K562 (cell line): ENCODE results near the gene PGS1.

ENCODE experiments used
- CTCF ChIP-seq, 3 experiments: IDR thresholded peaks in 2 of 3; conservative IDR thresholded peaks in 1 of 3; 2 replicates each; pipeline ENCODE4 v1.5.1; 2011 to 2012; ENCODE audit warnings: low read length in 3 of 3, mild to moderate bottlenecking in 3 of 3, control low read depth in 2 of 3, improper control_type of control experiment in 1 of 3, inconsistent platforms in 1 of 3, low read depth in 1 of 3, mixed read lengths in 1 of 3, moderate library complexity in 1 of 3; ENCODE audit not compliant: insufficient read depth in 2 of 3
- ETV1 ChIP-seq: fragments of 450-650 bp; conservative IDR thresholded peaks from 2 replicates; pipeline ENCODE4 v1.6.1; 2016; ENCODE audit warnings: missing genetic modification characterization, control low read depth, low read depth, missing compliant biosample characterization
- MTA2 ChIP-seq: fragments of 450-650 bp; IDR thresholded peaks from 2 replicates; pipeline ENCODE4 v1.6.1; 2016; ENCODE audit warnings: low read depth
- SRF ChIP-seq, 2 experiments: fragments of 250-450, 450-650 bp in 1 of 2; sonication (Bioruptor Pico) in 1 of 2; sonication (generic) in 1 of 2; formaldehyde crosslinking; IDR thresholded peaks; 2 replicates each; pipeline versions ENCODE4 v1.5.0 to v1.5.1; 2020 to 2022; ENCODE audit warnings: mild to moderate bottlenecking in 1 of 2, missing genetic modification reagents in 1 of 2
- YY1 ChIP-seq, 3 experiments: IDR thresholded peaks; 2 replicates each; pipeline ENCODE4 v1.6.1; 2011; ENCODE audit warnings: low read length in 2 of 3, mild to moderate bottlenecking in 2 of 3, moderate library complexity in 2 of 3, borderline replicate concordance in 1 of 3, control low read depth in 1 of 3, low read depth in 1 of 3; ENCODE audit not compliant: insufficient read depth in 3 of 3, insufficient replicate concordance in 2 of 3, control insufficient read depth in 1 of 3, insufficient read length in 1 of 3; ENCODE audit errors: extremely low read depth in 1 of 3
- ZNF23 ChIP-seq: fragments of 250-450 bp; sonication (Bioruptor Pico); IDR thresholded peaks from 2 replicates; pipeline ENCODE4 v1.4.0; 2020; ENCODE audit warnings: mild to moderate bottlenecking

GRCh38 chr17:78329263-78330059, 49.0 kb upstream of the PGS1 start:
- no peak for TF ChIP-seq MTA2
- TF ChIP-seq ETV1 (tag): no peak
- TF ChIP-seq YY1 (IDR thresholded peaks at IDR 0.05; ENCODE audit: borderline replicate concordance in 1 of 3, control insufficient read depth in 1 of 3, extremely low read depth in 1 of 3, insufficient read depth in 3 of 3, insufficient read length in 1 of 3, insufficient replicate concordance in 2 of 3, low read depth in 1 of 3, low read length in 2 of 3): no peak
- TF ChIP-seq ZNF23 (CRISPR knock-in tag): no peak
- TF ChIP-seq CTCF (IDR thresholded peaks at IDR 0.05 in 2 of 3, conservative IDR thresholded peaks at IDR 0.05 in 1 of 3; ENCODE audit: insufficient read depth in 2 of 3, low read depth in 1 of 3, low read length in 3 of 3): no peak
- TF ChIP-seq SRF (CRISPR knock-in tag; IDR thresholded peaks at IDR 0.05): no peak
